OCI-LY1 (cell line): Measurements from ENCODE around the gene DYNC1H1.

ENCODE experiments used
- H2AFZ ChIP-seq: fragments of 200-600 bp; sonication (generic), shearing (Covaris generic); 2 replicates; pipeline ENCODE4 v1.6.0; 2014; ENCODE audit warnings: antibody characterized with exemption, mild to moderate bottlenecking, low read length
- H3F3A ChIP-seq: fragments of 200-600 bp; sonication (generic), shearing (Covaris generic); 2 replicates; pipeline ENCODE4 v1.6.0; 2014; ENCODE audit warnings: mild to moderate bottlenecking, antibody characterized with exemption, low read length, moderate library complexity; ENCODE audit not compliant: insufficient read depth
- H3K27ac ChIP-seq: fragments of 200-600 bp; sonication (generic); 2 replicates; pipeline ENCODE4 v1.5.1; 2014; ENCODE audit warnings: low read length, mixed run types, mild to moderate bottlenecking, low read depth; ENCODE audit not compliant: poor library complexity, severe bottlenecking
- H3K27me3 ChIP-seq: fragments of 200-600 bp; sonication (generic); 2 replicates; pipeline ENCODE4 v1.6.0; 2014; ENCODE audit warnings: antibody characterized with exemption, mild to moderate bottlenecking, low read length, moderate library complexity; ENCODE audit not compliant: insufficient read depth
- H3K36me3 ChIP-seq: fragments of 200-600 bp; sonication (generic); 2 replicates; pipeline ENCODE4 v1.6.1; 2014; ENCODE audit warnings: mild to moderate bottlenecking, antibody characterized with exemption, low read length, moderate library complexity, mixed read lengths; ENCODE audit not compliant: insufficient read depth
- H3K4me1 ChIP-seq: fragments of 200-600 bp; sonication (generic); 2 replicates; pipeline ENCODE4 v1.5.1; 2014; ENCODE audit warnings: mild to moderate bottlenecking, low read length, moderate library complexity; ENCODE audit not compliant: insufficient read depth, severe bottlenecking
- H3K4me2 ChIP-seq: fragments of 200-600 bp; sonication (generic), shearing (Covaris generic); 2 replicates; pipeline ENCODE4 v1.6.1; 2014; ENCODE audit warnings: low read length
- H3K4me3 ChIP-seq: fragments of 200-600 bp; sonication (generic); 2 replicates; pipeline ENCODE4 v1.5.1; 2014; ENCODE audit warnings: low read length, low read depth, mild to moderate bottlenecking, mixed read lengths; ENCODE audit not compliant: poor library complexity, severe bottlenecking
- H3K79me2 ChIP-seq: fragments of 200-600 bp; shearing (Covaris generic); 2 replicates; pipeline ENCODE4 v1.6.1; 2016; ENCODE audit warnings: mixed run types, low read length, mixed read lengths; ENCODE audit not compliant: insufficient read depth
- H3K9ac ChIP-seq: fragments of 200-600 bp; sonication (generic), shearing (Covaris generic); 2 replicates; pipeline ENCODE4 v1.6.1; 2014; ENCODE audit warnings: mild to moderate bottlenecking, low read length, mixed read lengths
- H3K9me2 ChIP-seq: fragments of 200-600 bp; sonication (generic), shearing (Covaris generic); 2 replicates; pipeline ENCODE4 v1.6.1; 2014; ENCODE audit warnings: low read depth, mild to moderate bottlenecking, low read length, mixed read lengths
- H3K9me3 ChIP-seq: fragments of 200-600 bp; shearing (Covaris generic); 2 replicates; pipeline ENCODE4 v1.6.1; 2014; ENCODE audit warnings: low read length, mixed read lengths
- H4K20me1 ChIP-seq: fragments of 200-600 bp; sonication (generic), shearing (Covaris generic); 2 replicates; pipeline ENCODE4 v1.6.0; 2016; ENCODE audit warnings: mild to moderate bottlenecking, low read length; ENCODE audit not compliant: insufficient read depth
- CTCF ChIP-seq: fragments of 200-600 bp; sonication (generic), shearing (Covaris generic); IDR thresholded peaks from 2 replicates; pipeline ENCODE4 v1.5.1; 2017; ENCODE audit warnings: mild to moderate bottlenecking, antibody characterized with exemption, low read length, moderate library complexity, mixed read lengths
- EZH2 ChIP-seq: fragments of 200-600 bp; sonication (generic), shearing (Covaris generic); IDR thresholded peaks from 2 replicates; pipeline ENCODE4 v1.8.0; 2017; ENCODE audit warnings: borderline replicate concordance, mixed run types, mild to moderate bottlenecking, antibody characterized with exemption, low read length, moderate library complexity, mixed read lengths

The DYNC1H1 gene

DNA sequence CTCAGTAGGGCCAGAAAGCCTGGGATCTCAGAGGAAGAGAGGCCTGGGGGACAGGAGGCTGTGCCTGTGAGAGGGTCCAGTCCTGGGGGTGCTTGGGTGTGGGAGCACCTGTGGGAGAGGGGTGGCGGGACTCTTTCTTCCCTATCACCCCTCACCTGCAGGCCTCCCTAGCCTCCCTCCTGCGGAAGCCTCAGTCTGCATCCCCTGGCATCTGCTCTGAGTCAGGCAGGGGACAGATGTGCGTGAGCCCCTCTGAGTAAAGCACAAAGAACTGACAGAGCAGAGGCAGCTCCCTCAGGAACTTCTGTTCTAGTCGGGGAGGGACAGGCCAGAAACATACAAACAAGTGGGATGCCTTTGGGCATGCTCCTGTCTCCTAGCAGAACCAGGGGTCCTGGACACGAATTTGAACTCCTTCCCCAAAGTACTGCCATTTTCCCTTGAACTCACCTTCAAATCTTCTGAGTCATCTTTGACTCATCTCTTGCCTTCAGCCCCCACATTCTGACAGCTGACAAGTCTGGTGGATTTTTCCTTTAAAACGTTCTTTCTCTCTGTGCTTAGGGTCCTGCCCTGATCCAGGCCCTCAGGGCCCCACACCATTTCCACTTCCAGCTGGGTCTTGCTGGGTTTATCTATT lies 131.0 kb downstream of the DYNC1H1 start:
- Histone ChIP-seq H3K36me3 (no peaks in the 10 kb centered on the region), H3K79me2 (no peaks in the 10 kb centered on the region), H3K4me3 (no peak overlapping the region), H3K27me3 (no peaks in the 10 kb centered on the region), H3K27ac (no peak overlapping the region), H3K4me1 (peaks cover 3% of the 10 kb centered on the region), H4K20me1 (no peaks in the 10 kb centered on the region), H3K4me2 (no peak overlapping the region), H3K9ac (no peak overlapping the region), H3K9me3 (no peaks in the 10 kb centered on the region), H3K9me2 (no peaks in the 10 kb centered on the region), H3F3A (no peaks in the 10 kb centered on the region), H2AFZ (no peak overlapping the region)
- TF ChIP-seq EZH2 (no peak), CTCF (no peak)

- H3F3A ChIP-seq, result no peaks in the 10 kb centered on the region
- H3K36me3 ChIP-seq, result no peaks in the 10 kb centered on the region
- H3K9ac ChIP-seq, result no peak overlapping the region
- no peak overlapping the region for H3K27ac ChIP-seq
- TF ChIP-seq CTCF, result no peak
- no peaks in the 10 kb centered on the region for H3K79me2 ChIP-seq
- no peaks in the 10 kb centered on the region for H3K9me3 ChIP-seq
- H3K4me2 ChIP-seq, result no peak overlapping the region
- H3K4me1 ChIP-seq, result no peaks in the 10 kb centered on the region
- no peaks in the 10 kb centered on the region for H3K27me3 ChIP-seq
- H3K9me2 ChIP-seq, result no peaks in the 10 kb centered on the region
- no peaks in the 10 kb centered on the region for H4K20me1 ChIP-seq
- no peak overlapping the region for H2AFZ ChIP-seq
- no peak overlapping the region for H3K4me3 ChIP-seq
Observed at GRCh38 chr14:102095871-102096568, 131.6 kb downstream of the DYNC1H1 start.

GRCh38 chr14:102096569-102097188 lies 132.3 kb downstream of the DYNC1H1 start:
- Histone ChIP-seq H3K4me1 (no peaks in the 10 kb centered on the region), H4K20me1 (no peaks in the 10 kb centered on the region), H3K9me3 (no peaks in the 10 kb centered on the region), H3F3A (no peaks in the 10 kb centered on the region), H3K4me2 (no peak overlapping the region), H3K27me3 (no peaks in the 10 kb centered on the region), H2AFZ (no peak overlapping the region), H3K27ac (no peak overlapping the region), H3K9ac (no peak overlapping the region), H3K36me3 (no peaks in the 10 kb centered on the region), H3K79me2 (no peaks in the 10 kb centered on the region), H3K9me2 (no peaks in the 10 kb centered on the region), H3K4me3 (no peak overlapping the region)
- TF ChIP-seq CTCF (peak; percentile 68), EZH2 (no peak)
